ENCODE data around the gene FDX1.

Gene FDX1

DNA sequence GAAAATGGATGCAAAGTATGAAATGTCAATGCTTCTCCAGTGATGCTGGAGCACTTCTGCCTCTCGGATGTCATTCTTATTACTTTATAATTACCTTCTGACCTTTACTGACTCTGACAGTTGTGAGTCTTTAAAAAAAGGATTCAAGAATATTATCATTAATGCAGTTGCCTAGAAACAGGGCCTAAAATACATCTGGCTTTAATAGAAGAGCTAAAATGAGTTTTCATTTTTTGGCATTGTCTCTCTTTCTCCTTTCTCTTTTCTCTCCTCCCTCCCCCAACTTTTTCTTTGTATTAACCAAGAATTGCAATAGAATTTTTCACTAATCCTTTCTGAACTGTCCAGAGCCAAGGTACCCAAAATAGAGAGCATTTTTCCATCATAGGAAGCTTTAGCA is 45.9 kb downstream of the FDX1 start:
- Histone ChIP-seq H4K20me1 (ENCODE audit: insufficient read depth, low read length) (no peaks in the 10 kb centered on the region), H3K9ac (ENCODE audit: low read length) (no peak overlapping the region), H3K27ac (ENCODE audit: low read length) (no peak overlapping the region), H3K4me3 (ENCODE audit: low read length) (no peak overlapping the region), H3K9me3 (ENCODE audit: insufficient read depth, low read length) (no peaks in the 10 kb centered on the region), H2AFZ (ENCODE audit: low read depth, low read length) (no peak overlapping the region), H3K27me3 (ENCODE audit: low read depth, low read length) (no peaks in the 10 kb centered on the region), H3K79me2 (ENCODE audit: low read length) (no peaks in the 10 kb centered on the region), H3K36me3 (replicated peaks; ENCODE audit: low read depth, low read length) (no peaks in the 10 kb centered on the region), H3K4me2 (ENCODE audit: low read length) (no peak overlapping the region), H3K4me1 (ENCODE audit: low read length) (no peaks in the 10 kb centered on the region)
- TF ChIP-seq, protein P1, sequence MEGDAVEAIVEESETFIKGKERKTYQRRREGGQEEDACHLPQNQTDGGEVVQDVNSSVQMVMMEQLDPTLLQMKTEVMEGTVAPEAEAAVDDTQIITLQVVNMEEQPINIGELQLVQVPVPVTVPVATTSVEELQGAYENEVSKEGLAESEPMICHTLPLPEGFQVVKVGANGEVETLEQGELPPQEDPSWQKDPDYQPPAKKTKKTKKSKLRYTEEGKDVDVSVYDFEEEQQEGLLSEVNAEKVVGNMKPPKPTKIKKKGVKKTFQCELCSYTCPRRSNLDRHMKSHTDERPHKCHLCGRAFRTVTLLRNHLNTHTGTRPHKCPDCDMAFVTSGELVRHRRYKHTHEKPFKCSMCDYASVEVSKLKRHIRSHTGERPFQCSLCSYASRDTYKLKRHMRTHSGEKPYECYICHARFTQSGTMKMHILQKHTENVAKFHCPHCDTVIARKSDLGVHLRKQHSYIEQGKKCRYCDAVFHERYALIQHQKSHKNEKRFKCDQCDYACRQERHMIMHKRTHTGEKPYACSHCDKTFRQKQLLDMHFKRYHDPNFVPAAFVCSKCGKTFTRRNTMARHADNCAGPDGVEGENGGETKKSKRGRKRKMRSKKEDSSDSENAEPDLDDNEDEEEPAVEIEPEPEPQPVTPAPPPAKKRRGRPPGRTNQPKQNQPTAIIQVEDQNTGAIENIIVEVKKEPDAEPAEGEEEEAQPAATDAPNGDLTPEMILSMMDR (IDR thresholded peaks at IDR 0.05; ENCODE audit: low read depth, low read length) = no peak
- no peak for TF ChIP-seq EZH2phosphoT487 (IDR thresholded peaks at IDR 0.05; ENCODE audit: low read depth)

DNA sequence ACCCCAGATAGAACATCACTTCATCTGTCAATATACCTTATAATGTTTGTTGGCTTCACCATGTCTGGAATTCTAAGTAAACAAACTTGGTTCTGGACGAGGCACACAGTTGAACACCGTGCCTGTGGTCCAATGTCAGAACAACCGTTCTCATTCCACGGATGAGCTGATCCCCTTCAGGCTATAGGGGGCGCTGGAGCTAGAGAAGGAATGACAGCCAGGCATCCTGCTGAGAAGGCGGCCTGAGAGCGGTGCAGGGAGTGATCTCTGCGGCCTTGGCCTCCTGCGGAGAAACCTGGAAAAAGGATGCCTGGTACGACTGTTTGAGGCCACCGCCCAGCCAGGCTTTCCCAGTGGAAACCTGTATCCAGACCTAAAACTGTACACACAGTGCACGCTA is 48.7 kb downstream of the FDX1 start:
- no peaks in the 10 kb centered on the region for H3K9me3 ChIP-seq (ENCODE audit: insufficient read depth, low read length)
- H3K27ac ChIP-seq (ENCODE audit: low read length) = no peak overlapping the region
- H3K4me2 ChIP-seq (ENCODE audit: low read length) = no peak overlapping the region
- H4K20me1 ChIP-seq (ENCODE audit: insufficient read depth, low read length) = no peaks in the 10 kb centered on the region
- H3K4me3 ChIP-seq (ENCODE audit: low read length) = no peak overlapping the region
- no peaks in the 10 kb centered on the region for H3K36me3 ChIP-seq (replicated peaks; ENCODE audit: low read depth, low read length)
- TF ChIP-seq EZH2phosphoT487 (IDR thresholded peaks at IDR 0.05; ENCODE audit: low read depth) = no peak
- TF ChIP-seq, protein P1 (IDR thresholded peaks at IDR 0.05; ENCODE audit: low read depth, low read length) = peak; percentile 19; the same call in 1 of the 2 replicates
- no peak overlapping the region for H2AFZ ChIP-seq (ENCODE audit: low read depth, low read length)
- no peaks in the 10 kb centered on the region for H3K4me1 ChIP-seq (ENCODE audit: low read length)
- no peak overlapping the region for H3K9ac ChIP-seq (ENCODE audit: low read length)
- no peaks in the 10 kb centered on the region for H3K27me3 ChIP-seq (ENCODE audit: low read depth, low read length)
- no peaks in the 10 kb centered on the region for H3K79me2 ChIP-seq (ENCODE audit: low read length)

GRCh38 chr11:110479108-110480101 is 49.7 kb downstream of the FDX1 start:
- Histone ChIP-seq H3K4me2 (ENCODE audit: low read length) (no peak overlapping the region), H3K9ac (ENCODE audit: low read length) (no peak overlapping the region), H3K27me3 (ENCODE audit: low read depth, low read length) (no peaks in the 10 kb centered on the region), H3K9me3 (ENCODE audit: insufficient read depth, low read length) (no peaks in the 10 kb centered on the region), H3K4me1 (ENCODE audit: low read length) (no peaks in the 10 kb centered on the region), H3K79me2 (ENCODE audit: low read length) (no peaks in the 10 kb centered on the region), H3K4me3 (ENCODE audit: low read length) (no peak overlapping the region), H2AFZ (ENCODE audit: low read depth, low read length) (no peak overlapping the region), H3K27ac (ENCODE audit: low read length) (no peak overlapping the region), H3K36me3 (replicated peaks; ENCODE audit: low read depth, low read length) (no peaks in the 10 kb centered on the region), H4K20me1 (ENCODE audit: insufficient read depth, low read length) (no peaks in the 10 kb centered on the region)
- TF ChIP-seq, protein P1 (IDR thresholded peaks at IDR 0.05; ENCODE audit: low read depth, low read length) = no peak
- no peak for TF ChIP-seq EZH2phosphoT487 (IDR thresholded peaks at IDR 0.05; ENCODE audit: low read depth)

- Histone ChIP-seq H3K27me3 (ENCODE audit: low read depth, low read length) (no peaks in the 10 kb centered on the region), H3K4me2 (ENCODE audit: low read length) (no peak overlapping the region), H3K36me3 (replicated peaks; ENCODE audit: low read depth, low read length) (no peaks in the 10 kb centered on the region), H3K27ac (ENCODE audit: low read length) (no peak overlapping the region), H3K79me2 (ENCODE audit: low read length) (no peaks in the 10 kb centered on the region), H3K4me3 (ENCODE audit: low read length) (no peak overlapping the region), H3K4me1 (ENCODE audit: low read length) (no peaks in the 10 kb centered on the region), H4K20me1 (ENCODE audit: insufficient read depth, low read length) (no peaks in the 10 kb centered on the region), H3K9me3 (ENCODE audit: insufficient read depth, low read length) (no peaks in the 10 kb centered on the region), H2AFZ (ENCODE audit: low read depth, low read length) (no peak overlapping the region), H3K9ac (ENCODE audit: low read length) (no peak overlapping the region)
- TF ChIP-seq EZH2phosphoT487 (IDR thresholded peaks at IDR 0.05; ENCODE audit: low read depth) = no peak
- TF ChIP-seq, protein P1 (IDR thresholded peaks at IDR 0.05; ENCODE audit: low read depth, low read length) = no peak
Observed at GRCh38 chr11:110481523-110481922, 51.8 kb downstream of the FDX1 start.

Data from OCI-LY3 (cell line).